WERI-Rb-1 (cell line): ENCODE results near the gene ISCA2.

Source experiments
- DNase-seq: peaks from one replicate; pipeline ENCODE4 v3.0.0-alpha.2; 2020
- H3K27ac ChIP-seq: fragments of 250-450 bp; sonication (Bioruptor Pico); 2 replicates; pipeline ENCODE4 v1.5.1; 2020; ENCODE audit warnings: mild to moderate bottlenecking, moderate library complexity
- H3K27me3 ChIP-seq: fragments of 250-450 bp; sonication (Bioruptor Pico); 2 replicates; pipeline ENCODE4 v1.5.1; 2021; ENCODE audit warnings: mild to moderate bottlenecking, low read depth, moderate library complexity; ENCODE audit not compliant: insufficient read depth, severe bottlenecking
- H3K36me3 ChIP-seq: fragments of 250-450 bp; sonication (Bioruptor Pico); 2 replicates; pipeline ENCODE4 v1.5.1; 2020; ENCODE audit warnings: mild to moderate bottlenecking, moderate library complexity
- H3K4me3 ChIP-seq: 2 replicates; pipeline ENCODE4 v1.5.1; 2011; ENCODE audit warnings: low read depth, mild to moderate bottlenecking, control low read depth, low read length
- H3K9me3 ChIP-seq: fragments of 250-450 bp; sonication (Bioruptor Pico); 2 replicates; pipeline ENCODE4 v1.5.1; 2021; ENCODE audit warnings: mild to moderate bottlenecking, moderate library complexity; ENCODE audit not compliant: severe bottlenecking
- TF ChIP-seq, protein P1 (sequence below): IDR thresholded peaks from 2 replicates; pipeline ENCODE4 v1.5.1; 2011; ENCODE audit warnings: low read depth, mild to moderate bottlenecking, control low read depth, inconsistent platforms, low read length

The ISCA2 gene

DNA sequence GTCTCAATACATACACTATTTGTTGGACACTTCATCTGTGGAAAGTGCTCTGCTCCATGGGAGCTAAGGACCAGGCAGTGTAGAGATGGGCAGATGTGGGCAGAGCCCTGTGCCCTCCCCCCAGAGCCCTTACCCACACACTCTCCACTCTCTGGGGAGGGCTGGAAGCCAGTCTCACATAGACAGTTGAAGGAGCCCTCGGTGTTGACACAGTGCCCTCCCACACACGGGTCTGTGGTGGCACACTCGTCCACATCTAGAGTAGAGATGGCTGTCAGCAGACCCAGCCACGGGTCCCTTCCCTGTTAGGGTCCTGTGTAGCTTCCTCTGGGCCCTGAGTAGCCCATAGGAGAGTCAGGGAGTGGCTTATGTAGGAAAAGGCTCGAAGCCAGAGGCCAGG is 14.3 kb downstream of the ISCA2 start:
- Histone ChIP-seq H3K36me3 (no peaks in the 10 kb centered on the region), H3K9me3 (no peaks in the 10 kb centered on the region), H3K27me3 (no peaks in the 10 kb centered on the region), H3K27ac (no peak overlapping the region), H3K4me3 (no peak overlapping the region)
- DNase-seq, result no peak
- TF ChIP-seq, protein P1, sequence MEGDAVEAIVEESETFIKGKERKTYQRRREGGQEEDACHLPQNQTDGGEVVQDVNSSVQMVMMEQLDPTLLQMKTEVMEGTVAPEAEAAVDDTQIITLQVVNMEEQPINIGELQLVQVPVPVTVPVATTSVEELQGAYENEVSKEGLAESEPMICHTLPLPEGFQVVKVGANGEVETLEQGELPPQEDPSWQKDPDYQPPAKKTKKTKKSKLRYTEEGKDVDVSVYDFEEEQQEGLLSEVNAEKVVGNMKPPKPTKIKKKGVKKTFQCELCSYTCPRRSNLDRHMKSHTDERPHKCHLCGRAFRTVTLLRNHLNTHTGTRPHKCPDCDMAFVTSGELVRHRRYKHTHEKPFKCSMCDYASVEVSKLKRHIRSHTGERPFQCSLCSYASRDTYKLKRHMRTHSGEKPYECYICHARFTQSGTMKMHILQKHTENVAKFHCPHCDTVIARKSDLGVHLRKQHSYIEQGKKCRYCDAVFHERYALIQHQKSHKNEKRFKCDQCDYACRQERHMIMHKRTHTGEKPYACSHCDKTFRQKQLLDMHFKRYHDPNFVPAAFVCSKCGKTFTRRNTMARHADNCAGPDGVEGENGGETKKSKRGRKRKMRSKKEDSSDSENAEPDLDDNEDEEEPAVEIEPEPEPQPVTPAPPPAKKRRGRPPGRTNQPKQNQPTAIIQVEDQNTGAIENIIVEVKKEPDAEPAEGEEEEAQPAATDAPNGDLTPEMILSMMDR, result no peak

DNA sequence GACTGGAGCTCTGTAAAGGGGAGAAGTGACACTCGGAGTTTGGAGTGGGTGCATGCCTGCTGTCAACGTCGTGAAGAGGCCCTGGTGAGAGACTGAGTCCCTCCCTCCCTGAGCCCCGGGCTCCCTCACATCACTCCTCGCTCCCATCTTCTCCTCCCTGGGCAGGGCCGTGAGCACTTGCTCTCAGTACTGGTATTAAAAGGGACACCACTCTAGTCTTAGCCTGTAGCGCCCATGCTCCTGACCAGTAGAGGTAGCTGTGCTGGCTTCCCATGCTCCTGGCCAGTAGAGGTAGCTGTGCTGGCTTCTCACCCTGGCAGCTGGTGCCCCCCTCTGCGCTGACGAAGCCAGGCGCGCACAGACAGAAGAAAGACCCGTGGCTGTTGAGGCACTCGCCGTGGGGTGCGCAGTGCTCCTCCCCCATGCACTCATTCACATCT is 14.7 kb downstream of the ISCA2 start:
- H3K27ac ChIP-seq, result no peak overlapping the region
- no peak overlapping the region for H3K4me3 ChIP-seq
- no peaks in the 10 kb centered on the region for H3K27me3 ChIP-seq
- H3K36me3 ChIP-seq, result no peaks in the 10 kb centered on the region
- H3K9me3 ChIP-seq, result no peaks in the 10 kb centered on the region
- TF ChIP-seq, protein P1, result peak; percentile 99
- DNase-seq, result peak; percentile 88

DNA sequence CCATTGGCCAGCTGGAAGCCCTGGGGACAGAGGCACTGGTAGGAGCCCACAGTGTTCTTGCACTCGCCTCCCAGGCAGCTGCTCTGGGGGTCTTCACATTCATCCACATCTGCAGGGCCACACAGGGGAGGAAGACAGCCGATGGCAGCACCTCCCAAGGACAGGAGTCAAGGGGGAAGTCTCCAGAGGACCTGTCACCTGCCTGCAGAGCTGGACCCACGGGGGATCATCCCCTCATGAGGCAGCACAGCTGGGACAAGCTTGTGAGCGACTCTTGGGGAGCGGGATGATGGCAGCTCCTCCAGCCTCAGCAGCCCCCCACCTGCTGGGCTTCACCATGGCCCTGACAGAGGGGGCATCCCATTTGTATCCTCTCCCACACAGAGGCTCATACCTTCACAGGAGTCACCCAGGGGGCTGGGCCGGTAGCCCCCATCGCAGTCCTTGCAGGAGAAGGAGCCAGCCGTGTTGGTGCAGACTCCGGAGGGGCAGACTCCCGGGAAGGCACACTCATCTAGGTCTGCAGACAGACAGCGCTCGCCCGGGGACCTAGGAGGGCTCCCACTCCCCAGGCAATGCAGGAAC is 15.4 kb downstream of the ISCA2 start:
- TF ChIP-seq, protein P1, result no peak
- H3K27ac ChIP-seq, result no peak overlapping the region
- no peaks in the 10 kb centered on the region for H3K9me3 ChIP-seq
- DNase-seq, result no peak
- H3K4me3 ChIP-seq, result no peak overlapping the region
- H3K27me3 ChIP-seq, result no peaks in the 10 kb centered on the region
- no peaks in the 10 kb centered on the region for H3K36me3 ChIP-seq

DNA sequence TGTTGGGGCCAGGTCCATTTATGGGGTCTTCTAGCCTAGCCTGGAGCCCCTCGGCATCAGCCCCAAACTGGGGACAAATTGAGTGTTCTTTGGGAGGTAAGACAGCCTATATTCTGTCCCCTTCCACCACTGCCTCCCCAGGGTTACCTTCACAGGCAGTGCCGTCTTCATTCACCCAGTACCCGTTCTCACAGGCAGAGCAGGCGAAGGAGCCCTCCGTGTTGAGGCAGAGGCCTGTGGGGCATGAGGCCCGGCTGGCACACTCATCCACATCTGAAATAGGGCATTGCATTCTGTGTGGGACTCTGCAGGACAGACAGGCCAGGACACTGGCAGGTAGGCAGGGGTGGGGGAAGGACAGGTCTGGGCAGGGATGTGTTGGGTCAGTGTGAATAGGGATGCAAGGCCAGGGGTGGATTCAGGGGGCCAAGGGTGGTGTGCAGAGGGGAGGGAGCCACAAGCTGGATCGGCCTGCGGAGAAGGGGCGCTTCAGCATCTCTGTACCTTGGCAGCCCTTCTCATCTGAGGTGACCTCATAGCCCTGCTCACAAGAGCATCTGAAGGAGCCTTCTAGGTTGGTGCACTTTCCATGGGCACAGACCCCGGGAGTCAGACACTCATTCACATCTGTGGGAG is 16.1 kb downstream of the ISCA2 start:
- H3K36me3 ChIP-seq, result no peaks in the 10 kb centered on the region
- DNase-seq, result no peak
- no peak overlapping the region; the same call in 1 of the 2 replicates for H3K27ac ChIP-seq
- H3K9me3 ChIP-seq, result no peaks in the 10 kb centered on the region
- TF ChIP-seq, protein P1, result no peak
- H3K4me3 ChIP-seq, result no peak overlapping the region
- no peaks in the 10 kb centered on the region for H3K27me3 ChIP-seq

DNA sequence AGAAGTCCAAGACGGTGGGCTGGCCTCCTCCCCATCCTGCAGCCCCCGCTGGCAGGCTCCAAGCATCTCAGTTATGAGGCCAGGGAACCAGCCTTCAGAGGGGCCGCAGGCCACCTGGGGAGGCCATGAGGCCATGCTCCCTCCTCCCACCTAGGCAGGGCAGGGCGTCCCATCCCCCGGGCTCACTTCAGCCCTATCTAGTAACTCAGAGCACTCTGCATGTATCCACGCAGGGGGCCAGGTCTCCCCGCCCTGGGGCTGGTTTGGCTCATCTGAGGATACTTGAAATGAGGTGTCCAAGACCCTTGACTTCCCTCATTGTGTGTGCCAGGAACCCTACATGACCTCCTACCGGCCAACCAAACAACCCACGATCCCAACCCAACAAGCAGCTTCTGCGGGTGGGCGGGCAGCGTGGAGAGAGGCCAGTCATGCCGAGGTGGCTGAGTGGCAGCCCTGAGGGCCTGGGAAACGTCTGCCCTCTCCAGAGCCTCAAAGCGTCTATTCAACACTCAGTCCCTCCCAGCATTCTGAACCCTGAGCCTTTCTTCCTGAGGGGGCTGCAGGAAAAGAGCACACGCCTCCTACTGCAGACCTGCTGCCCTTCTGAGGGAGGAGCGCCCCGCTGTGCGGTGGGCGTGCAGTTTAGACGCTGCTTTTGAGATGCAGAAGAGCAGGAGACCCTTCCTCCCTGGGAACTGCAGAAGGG is 16.8 kb downstream of the ISCA2 start:
- Histone ChIP-seq H3K27ac (no peak overlapping the region), H3K27me3 (no peaks in the 10 kb centered on the region), H3K4me3 (no peak overlapping the region)

More for the DNA sequence above, 16.8 kb downstream of the ISCA2 start:
- Histone ChIP-seq H3K36me3 (no peaks in the 10 kb centered on the region), H3K9me3 (no peaks in the 10 kb centered on the region)
- TF ChIP-seq, protein P1, result no peak
- DNase-seq, result no peak
